Superior temporal gyrus (tissue), 1 donor: ENCODE data around the gene RALGAPA2.

Experiments used
- DNase-seq: peaks from one replicate; pipeline ENCODE4 v3.0.0-alpha.2; 2016; ENCODE audit errors: extremely low spot score

The RALGAPA2 gene

DNA sequence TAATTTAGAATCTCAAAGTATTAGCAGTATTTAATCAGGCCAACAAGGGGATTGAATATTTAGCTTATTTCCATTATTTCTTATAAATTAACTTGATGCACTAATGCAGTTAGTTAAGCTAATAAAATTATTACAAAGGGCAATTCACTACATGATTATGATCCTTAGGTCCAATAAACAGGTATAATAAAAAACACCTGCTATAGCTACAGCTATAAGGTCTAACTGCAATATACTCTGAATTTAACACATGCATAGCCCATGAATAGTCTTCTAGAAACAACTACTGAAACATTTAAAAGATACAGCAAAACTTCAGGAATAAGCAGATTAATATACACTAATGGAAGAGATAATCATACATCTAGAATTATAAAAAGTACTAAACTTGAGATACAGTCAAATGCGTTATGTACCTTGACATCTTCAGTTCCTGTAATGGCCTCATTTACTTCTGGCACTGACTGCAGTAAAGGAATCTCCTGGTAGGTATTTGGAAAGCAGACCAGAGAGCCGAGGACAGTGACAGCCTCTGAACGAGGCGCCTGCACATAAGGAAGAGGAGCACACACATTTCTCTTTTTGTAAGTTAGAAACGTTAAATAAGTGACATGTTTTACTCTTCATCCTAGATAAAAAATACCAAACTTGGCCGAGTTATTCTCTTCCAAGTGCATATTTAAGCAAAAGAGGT lies 176.1 kb downstream of the RALGAPA2 start:
- no peak for DNase-seq

- no peak for DNase-seq
Measured at GRCh38 chr20:20535051-20535450, 177.4 kb downstream of the RALGAPA2 start.

GRCh38 chr20:20531283-20531682 lies 181.2 kb downstream of the RALGAPA2 start:
- DNase-seq: no peak

DNA sequence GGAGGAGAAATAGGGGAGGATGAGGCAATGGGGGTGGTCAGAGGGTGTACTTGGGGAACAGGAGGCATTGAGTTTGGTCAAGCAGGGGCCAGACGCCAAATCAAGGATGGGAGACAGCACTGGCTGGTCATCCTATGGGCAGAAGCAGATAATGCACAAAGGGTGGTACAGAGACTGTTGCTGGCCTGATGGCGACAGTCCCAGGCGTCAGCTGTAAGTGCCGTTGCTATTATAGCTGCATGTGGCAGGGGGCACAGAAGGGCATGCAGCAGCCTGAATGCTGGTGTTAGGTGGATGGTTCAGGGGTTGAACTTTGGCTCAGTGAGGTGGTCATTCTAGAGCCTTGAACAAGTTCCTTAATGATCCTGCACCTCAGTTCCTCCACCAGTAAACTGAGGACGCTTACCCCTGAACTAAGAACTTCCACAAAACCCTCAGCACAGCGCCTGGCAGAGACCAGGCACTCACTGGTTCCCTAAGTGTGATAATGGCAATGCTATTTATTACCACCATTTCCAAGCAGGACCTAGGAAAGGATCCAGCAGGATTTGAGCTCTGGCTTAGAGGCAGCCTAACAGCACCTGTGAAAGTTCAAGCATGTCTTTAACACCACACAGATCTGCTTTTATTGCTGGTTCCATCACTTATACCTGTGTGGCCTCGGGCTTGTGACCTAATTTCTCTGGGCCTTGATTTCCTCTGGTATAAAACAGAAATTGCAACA lies 181.9 kb downstream of the RALGAPA2 start:
- DNase-seq: peak; percentile 75

DNA sequence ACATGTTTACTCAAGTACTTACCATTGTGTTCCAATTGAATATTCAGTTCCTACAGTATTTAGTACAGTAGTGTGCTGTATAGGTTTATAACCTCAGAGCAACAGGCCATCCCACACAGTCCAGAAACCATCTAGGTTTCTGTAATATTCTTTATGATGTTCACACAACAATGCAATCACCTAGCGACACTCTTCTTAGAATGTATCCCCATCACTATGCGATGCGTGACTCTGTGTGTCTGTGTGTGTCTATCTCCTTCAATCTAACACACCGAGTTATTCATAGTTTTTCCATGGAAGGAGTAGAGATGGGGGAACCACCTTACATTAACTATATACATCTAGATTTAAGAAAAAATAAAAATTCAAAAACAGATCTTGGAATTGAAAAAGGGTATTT lies 182.8 kb downstream of the RALGAPA2 start:
- no peak for DNase-seq

DNA sequence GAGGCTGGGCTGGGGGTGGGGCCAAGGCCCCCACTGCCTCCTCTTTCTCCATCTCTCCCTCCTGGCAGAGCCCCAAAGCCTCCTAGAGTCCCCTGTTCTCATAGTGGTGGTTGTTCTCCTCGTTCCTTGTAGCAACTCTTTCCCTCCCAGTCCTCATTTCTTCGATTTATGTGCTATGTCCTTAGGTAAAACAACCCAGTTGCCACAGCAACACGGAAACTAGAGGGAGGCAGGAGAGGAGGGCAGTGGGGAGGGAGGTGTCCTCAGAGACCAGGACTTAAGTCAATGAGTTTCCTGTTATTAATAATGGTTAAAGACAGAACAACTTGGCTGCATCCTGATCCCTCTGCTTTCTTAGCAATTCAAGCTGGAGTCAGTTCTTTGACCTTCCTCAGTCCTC lies 183.6 kb downstream of the RALGAPA2 start:
- DNase-seq: no peak

GRCh38 chr20:20527661-20528060 lies 184.8 kb downstream of the RALGAPA2 start:
- DNase-seq: no peak

GRCh38 chr20:20525756-20526155 lies 186.7 kb downstream of the RALGAPA2 start:
- peak; percentile 79 for DNase-seq

DNA sequence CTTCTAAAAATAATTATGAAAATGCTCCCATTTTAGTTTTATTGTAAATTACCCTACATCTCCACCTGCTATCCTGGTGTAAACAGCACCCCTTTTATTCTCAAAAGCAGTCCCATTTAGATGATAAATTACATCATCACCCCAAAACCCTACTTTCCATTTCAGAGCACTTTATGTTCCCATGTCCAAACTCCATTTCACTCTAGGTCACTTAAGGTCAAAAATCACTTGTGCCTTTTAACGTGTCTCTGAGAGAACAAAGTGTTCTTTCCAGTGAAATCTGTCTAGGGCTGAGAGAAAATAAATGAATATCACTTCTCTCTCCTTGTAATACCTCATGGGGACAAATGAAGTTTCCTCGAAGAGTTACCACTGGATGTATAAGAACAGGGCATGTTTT lies 187.2 kb downstream of the RALGAPA2 start:
- no peak for DNase-seq

DNA sequence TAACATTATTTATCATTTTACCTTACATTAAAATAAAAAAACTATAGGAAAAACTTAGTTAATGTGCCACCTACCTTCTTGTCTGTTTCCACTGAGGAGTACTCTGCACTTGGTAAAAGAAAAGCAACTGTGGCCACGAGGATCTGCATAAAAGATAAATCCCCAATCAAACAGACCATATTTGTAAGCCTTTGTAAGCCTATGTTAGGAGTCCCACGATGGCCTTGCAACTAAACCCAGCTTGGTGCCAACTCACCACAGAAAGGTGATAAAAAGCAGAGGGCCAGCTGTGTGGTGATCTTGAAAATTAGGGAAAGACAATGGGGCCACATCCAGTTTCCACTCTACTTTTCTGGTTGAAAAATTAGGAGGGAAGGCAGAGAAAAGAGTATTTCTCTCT lies 187.7 kb downstream of the RALGAPA2 start:
- DNase-seq: no peak

DNA sequence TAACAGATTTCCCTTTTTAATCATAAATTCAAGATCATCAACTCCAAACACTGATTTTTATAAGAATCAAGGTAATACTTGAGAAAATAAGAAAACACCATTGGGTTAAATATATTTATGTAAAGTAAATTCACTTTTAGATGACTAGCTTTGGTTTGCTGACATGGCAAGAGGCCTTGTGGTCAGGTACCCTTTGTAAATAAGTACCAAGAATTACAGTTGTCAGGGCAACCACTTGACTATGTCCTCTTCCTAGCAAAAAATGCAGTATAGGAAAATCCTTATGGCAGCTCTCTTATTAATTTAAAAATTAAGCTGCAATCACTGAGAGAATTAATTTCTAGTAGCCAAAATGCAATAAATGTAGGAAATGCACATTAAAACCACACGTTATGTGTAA lies 190.7 kb downstream of the RALGAPA2 start:
- DNase-seq: no peak

DNA sequence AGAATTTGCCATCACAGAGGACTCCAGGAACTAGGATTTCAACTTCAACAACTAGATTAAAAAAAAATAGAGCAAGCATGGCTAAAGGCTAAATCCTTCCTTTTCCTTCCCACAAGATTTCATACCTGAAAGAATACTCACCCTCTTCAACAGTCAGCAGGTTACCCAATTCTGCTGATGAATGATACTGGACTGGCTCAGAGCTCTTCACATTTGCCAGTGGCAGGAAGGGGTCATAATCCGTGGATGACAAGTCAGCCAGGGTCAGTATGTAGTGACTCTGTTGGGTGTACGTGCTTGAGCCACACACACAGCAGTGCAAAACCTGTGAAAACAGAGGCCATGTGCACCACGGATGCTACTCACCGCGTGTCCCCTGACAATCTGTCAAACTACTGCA lies 191.7 kb downstream of the RALGAPA2 start:
- no peak for DNase-seq

- DNase-seq: no peak
Measured at GRCh38 chr20:20519269-20519668, 193.2 kb downstream of the RALGAPA2 start.

DNA sequence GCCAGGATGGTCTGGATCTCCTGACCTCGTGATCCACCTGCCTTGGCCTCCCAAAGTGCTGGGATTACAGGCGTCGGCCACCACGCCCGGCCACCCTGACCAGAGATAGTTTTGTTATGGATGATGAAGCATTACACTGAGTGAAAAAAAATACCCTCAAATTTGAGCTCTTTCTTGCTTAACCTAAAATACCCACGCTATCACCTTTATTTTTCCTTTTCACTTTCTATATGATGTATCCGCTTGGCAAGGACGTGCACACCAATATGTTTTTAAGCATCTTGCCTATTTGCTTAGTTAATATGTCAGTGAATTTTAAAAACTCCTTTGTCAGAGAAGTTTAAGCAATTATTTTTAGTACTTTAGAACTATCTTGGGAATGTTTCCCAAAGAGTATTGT lies 194.2 kb downstream of the RALGAPA2 start:
- no peak for DNase-seq

DNA sequence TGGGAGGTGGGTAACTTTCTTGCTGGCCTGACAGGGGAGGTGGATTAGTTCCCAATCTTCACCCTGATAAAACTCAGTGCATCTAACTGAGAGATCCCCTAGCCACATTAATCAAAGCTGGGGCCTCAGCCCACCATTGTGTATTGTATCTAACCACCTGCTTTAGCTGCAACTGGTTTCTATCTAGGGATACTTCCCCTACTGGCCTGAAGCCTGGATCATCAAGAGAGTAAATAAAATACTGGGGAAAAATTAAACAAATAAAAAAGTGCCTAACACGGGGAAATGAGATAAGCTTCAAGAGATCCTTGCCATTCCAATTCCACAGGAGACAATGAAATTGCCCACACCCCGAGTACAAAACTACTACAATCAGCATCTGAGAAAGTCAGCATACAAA lies 195.1 kb downstream of the RALGAPA2 start:
- no peak for DNase-seq

DNA sequence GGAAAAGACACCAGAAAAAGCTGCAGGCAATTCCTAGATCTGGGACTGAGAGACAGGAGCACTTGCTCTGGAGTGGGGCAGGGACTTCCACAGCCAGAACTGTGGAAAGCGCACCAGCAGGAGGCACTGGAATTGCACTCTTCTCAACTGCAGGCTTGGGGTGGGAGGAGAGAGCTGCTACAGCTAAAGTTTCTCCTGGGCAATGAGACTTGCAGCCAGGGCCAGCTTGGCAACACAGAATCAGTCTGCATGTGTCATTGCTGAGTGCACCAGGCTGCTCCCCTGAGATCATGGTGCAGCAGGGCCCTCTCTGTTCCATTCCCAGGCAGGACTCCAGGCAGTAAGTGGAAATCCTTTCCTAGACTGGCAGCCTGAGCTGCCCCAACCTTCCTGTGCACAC lies 198.7 kb downstream of the RALGAPA2 start:
- DNase-seq: peak; percentile 49

GRCh38 chr20:20505554-20505953 lies 206.9 kb downstream of the RALGAPA2 start:
- DNase-seq: no peak

GRCh38 chr20:20503777-20504530 lies 208.5 kb downstream of the RALGAPA2 start:
- no peak for DNase-seq

DNA sequence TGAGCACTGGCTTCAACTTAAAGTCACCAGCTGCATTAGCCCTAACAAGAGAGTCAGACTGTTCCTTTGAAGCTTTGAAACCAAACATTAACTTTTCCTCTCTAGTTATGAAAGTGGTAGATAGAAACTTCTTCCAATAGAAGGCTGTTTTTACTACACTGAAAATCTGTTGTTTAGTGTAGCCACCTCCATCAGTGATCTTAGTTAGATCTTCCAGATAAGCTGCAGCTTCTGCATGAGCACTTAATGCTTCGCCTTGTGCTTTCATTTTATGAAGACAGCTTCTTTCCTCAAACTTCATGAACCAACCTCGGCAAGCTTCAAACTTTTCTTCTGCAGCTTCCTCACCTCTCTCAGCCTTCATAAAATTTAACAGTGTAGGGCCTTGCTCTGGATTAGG lies 211.3 kb downstream of the RALGAPA2 start:
- no peak for DNase-seq

DNA sequence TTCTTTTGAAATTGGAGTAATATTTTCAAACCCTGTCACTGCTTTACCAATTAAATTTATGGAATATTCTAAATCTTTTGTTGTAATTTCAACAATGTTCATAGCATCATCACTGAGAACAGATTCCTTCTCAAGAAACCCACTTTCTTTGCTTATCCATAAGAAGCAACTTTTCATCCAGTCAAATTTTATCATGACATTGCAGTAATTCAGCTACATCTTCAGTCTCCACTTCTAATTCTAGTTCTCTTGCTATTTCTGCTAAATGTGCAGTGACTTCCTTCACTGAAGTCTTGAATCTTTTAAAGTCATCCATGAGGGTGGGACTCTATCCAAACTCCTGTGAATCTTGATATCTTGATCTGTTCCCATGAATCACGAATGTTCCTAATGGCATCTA lies 212.1 kb downstream of the RALGAPA2 start:
- no peak for DNase-seq

- no peak for DNase-seq
Measured at GRCh38 chr20:20499439-20499838, 213.0 kb downstream of the RALGAPA2 start.

- peak; percentile 75 for DNase-seq
Measured at GRCh38 chr20:20498076-20498861, 214.2 kb downstream of the RALGAPA2 start.
